GM20000 (cell line): ENCODE data around the gene S100B.

ENCODE experiments used
- DNase-seq: peaks from one replicate; pipeline ENCODE4 v3.0.0; 2012; ENCODE audit warnings: low spot score
- CTCF ChIP-seq: IDR thresholded peaks from 2 replicates; pipeline ENCODE4 v1.5.1; 2012; ENCODE audit warnings: mild to moderate bottlenecking, control low read depth; ENCODE audit errors: extremely low read depth, missing control alignments

Gene S100B

GRCh38 chr21:46618738-46619379, 14.0 kb upstream of the S100B start:
- no peak for DNase-seq
- no peak for TF ChIP-seq CTCF

GRCh38 chr21:46617267-46618051, 12.6 kb upstream of the S100B start:
- DNase-seq: no peak
- no peak for TF ChIP-seq CTCF

GRCh38 chr21:46616656-46617055, 11.8 kb upstream of the S100B start:
- TF ChIP-seq CTCF: no peak
- no peak for DNase-seq

- DNase-seq: no peak
- no peak for TF ChIP-seq CTCF
Measured at GRCh38 chr21:46616050-46616449, 11.2 kb upstream of the S100B start.

GRCh38 chr21:46613391-46613790, 8.5 kb upstream of the S100B start:
- no peak for TF ChIP-seq CTCF
- no peak for DNase-seq

- TF ChIP-seq CTCF: no peak
- no peak for DNase-seq
Measured at GRCh38 chr21:46610018-46610701, 5.3 kb upstream of the S100B start.

- no peak for TF ChIP-seq CTCF
- DNase-seq: no peak
Measured at GRCh38 chr21:46608672-46609111, 3.8 kb upstream of the S100B start.
